Calu3 (cell line): Measurements from ENCODE around the gene LRRC8E. TPM values are rescaled to one million over a fixed set of nuclear protein-coding genes. Genes with fewer than 3 reads are reported as not detected.

Source experiments
- BruUV-seq: library from RNA; stranded (reverse); fragments of 400-500 nt; replicated peaks from 2 replicates; lab custom pipeline; 2021; lab: Mats Ljungman, UMichigan
- CTCF ChIA-PET: fragments of 300-600 bp; sonication (Branson Sonifier 250); formaldehyde crosslinking; loops from one replicate; lab custom pipeline; 2022; ENCODE audit warnings: antibody characterized with exemption; lab: Charles Lee
- DNase-seq: peaks from one replicate; pipeline ENCODE4 v3.0.0; 2022
- H3K27ac Mint-ChIP-seq: one replicate; pipeline ENCODE4 v1.8.0; 2022; ENCODE audit warnings: mixed read lengths; ENCODE audit not compliant: unreplicated experiment
- H3K27me3 Mint-ChIP-seq: one replicate; pipeline ENCODE4 v1.8.0; 2022; ENCODE audit warnings: mixed read lengths; ENCODE audit not compliant: unreplicated experiment
- H3K36me3 Mint-ChIP-seq: one replicate; pipeline ENCODE4 v1.8.0; 2022; ENCODE audit warnings: mild to moderate bottlenecking, moderate library complexity, mixed read lengths; ENCODE audit not compliant: insufficient read depth, unreplicated experiment
- H3K4me1 Mint-ChIP-seq: one replicate; pipeline ENCODE4 v1.8.0; 2022; ENCODE audit warnings: mild to moderate bottlenecking, low read depth, mixed read lengths; ENCODE audit not compliant: unreplicated experiment
- H3K4me3 Mint-ChIP-seq: one replicate; pipeline ENCODE4 v1.8.0; 2022; ENCODE audit warnings: mild to moderate bottlenecking, low read depth, moderate library complexity, mixed read lengths; ENCODE audit not compliant: unreplicated experiment
- H3K9me3 Mint-ChIP-seq: one replicate; pipeline ENCODE4 v1.8.0; 2022; ENCODE audit warnings: low read depth, mixed read lengths; ENCODE audit not compliant: unreplicated experiment
- intact Hi-C: fragments of 100-400 bp; cut with micrococcal nuclease; formaldehyde crosslinking; loops from one replicate; pipeline ENCODE4 v1.10.0; 2022; ENCODE audit not compliant: unreplicated experiment
- total RNA-seq: library from RNA; stranded (reverse); gene quantifications from 2 replicates; pipeline ENCODE4 v1.2.3, GENCODE V29; 2022
- TF ChIP-seq, protein P1 (sequence below): fragments of 200-600 bp; IDR thresholded peaks from one replicate; pipeline ENCODE4 v1.8.0; 2022; ENCODE audit warnings: antibody characterized with exemption; ENCODE audit not compliant: unreplicated experiment

The LRRC8E gene
- total RNA-seq, 1 experiment from 2014 or later: 8.0 TPM

DNA sequence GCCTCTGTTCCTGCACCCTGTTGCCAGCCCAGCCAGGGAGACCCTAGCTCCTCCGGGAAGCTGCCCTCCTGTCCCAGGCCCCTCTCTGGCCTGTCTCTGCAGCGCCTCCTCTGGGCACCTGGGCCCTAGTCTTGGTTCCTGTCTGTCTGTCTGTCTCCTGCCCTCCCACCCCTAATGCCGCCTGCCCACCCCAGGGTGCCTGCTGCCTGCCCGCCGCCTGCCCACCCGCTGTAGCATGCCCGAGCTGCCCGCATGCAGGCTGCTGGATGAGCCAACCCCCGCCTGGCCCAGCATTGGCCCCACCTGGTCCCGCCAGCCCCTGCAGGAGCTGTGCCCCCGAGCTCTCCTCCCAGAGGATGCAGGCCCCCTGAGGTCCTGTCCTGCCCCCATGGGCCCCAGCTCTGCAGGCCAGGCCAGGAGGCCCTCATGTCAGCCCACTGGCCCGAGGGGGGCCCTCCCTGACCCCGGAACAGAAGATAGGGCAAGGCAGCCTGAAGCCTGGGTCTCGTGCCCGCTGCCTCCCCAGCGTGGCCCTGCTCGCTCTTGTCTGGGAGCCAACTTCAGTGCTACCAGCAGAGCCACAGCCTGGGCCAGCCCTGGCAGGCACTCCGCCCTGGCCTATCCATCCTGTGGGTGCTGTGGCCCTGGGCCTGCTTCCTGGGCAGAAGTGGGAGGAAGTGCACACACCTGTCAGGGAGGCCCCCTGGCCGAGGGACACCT lies 20.6 kb downstream of the LRRC8E start:
- no peak overlapping the region for H3K4me3 Mint-ChIP-seq
- CTCF ChIA-PET: interaction anchor here (0.7 kb wide), 1 partner anchor 240 kb away, joined by 3 read pairs; no protein-coding TSS in a partner anchor
- no peaks in the 10 kb centered on the region for H3K27me3 Mint-ChIP-seq
- BruUV-seq: no TSS peak
- no peak overlapping the region for H3K27ac Mint-ChIP-seq
- TF ChIP-seq, protein P1, sequence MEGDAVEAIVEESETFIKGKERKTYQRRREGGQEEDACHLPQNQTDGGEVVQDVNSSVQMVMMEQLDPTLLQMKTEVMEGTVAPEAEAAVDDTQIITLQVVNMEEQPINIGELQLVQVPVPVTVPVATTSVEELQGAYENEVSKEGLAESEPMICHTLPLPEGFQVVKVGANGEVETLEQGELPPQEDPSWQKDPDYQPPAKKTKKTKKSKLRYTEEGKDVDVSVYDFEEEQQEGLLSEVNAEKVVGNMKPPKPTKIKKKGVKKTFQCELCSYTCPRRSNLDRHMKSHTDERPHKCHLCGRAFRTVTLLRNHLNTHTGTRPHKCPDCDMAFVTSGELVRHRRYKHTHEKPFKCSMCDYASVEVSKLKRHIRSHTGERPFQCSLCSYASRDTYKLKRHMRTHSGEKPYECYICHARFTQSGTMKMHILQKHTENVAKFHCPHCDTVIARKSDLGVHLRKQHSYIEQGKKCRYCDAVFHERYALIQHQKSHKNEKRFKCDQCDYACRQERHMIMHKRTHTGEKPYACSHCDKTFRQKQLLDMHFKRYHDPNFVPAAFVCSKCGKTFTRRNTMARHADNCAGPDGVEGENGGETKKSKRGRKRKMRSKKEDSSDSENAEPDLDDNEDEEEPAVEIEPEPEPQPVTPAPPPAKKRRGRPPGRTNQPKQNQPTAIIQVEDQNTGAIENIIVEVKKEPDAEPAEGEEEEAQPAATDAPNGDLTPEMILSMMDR: no peak
- H3K36me3 Mint-ChIP-seq: peaks cover 41% of the 10 kb centered on the region
- no peak for DNase-seq
- H3K4me1 Mint-ChIP-seq: peaks cover 16% of the 10 kb centered on the region
- intact Hi-C loops: no loop called here
- H3K9me3 Mint-ChIP-seq: no peaks in the 10 kb centered on the region

DNA sequence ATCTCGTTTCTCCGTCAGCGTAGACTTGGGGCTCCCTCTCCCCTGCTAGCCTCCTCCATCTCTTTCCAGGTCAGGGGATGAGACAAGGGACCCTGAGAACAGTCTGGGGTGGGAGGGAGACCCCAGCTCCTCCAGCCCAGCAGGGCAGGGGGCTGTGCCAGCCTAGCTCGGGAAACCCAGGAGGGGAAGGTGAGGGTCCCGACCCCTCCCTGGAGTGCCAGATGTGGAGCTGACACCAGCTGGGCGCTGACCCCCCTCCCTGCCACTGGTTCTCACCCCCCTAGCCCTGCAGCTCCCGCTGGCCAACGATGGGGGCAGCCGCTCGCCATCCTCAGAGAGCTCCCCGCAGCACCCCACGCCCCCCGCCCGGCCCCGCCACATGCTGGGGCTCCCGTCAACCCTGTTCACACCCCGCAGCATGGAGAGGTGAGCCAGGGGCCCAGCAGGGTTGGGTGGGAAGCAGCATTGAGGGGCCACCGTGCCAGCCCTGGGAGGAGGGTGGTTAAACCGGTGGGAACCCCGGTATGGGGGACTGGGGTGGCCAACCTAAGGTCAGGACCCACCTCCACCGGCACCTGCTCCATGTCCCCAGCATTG lies 21.3 kb downstream of the LRRC8E start:
- no peak overlapping the region for H3K4me3 Mint-ChIP-seq
- CTCF ChIA-PET: no interaction called here
- H3K36me3 Mint-ChIP-seq: peaks cover 40% of the 10 kb centered on the region
- TF ChIP-seq, protein P1: no peak
- no peaks in the 10 kb centered on the region for H3K9me3 Mint-ChIP-seq
- intact Hi-C loops: no loop called here
- peaks cover 15% of the 10 kb centered on the region for H3K4me1 Mint-ChIP-seq
- no TSS peak for BruUV-seq
- no peaks in the 10 kb centered on the region for H3K27me3 Mint-ChIP-seq
- H3K27ac Mint-ChIP-seq: no peak overlapping the region
- DNase-seq: no peak

DNA sequence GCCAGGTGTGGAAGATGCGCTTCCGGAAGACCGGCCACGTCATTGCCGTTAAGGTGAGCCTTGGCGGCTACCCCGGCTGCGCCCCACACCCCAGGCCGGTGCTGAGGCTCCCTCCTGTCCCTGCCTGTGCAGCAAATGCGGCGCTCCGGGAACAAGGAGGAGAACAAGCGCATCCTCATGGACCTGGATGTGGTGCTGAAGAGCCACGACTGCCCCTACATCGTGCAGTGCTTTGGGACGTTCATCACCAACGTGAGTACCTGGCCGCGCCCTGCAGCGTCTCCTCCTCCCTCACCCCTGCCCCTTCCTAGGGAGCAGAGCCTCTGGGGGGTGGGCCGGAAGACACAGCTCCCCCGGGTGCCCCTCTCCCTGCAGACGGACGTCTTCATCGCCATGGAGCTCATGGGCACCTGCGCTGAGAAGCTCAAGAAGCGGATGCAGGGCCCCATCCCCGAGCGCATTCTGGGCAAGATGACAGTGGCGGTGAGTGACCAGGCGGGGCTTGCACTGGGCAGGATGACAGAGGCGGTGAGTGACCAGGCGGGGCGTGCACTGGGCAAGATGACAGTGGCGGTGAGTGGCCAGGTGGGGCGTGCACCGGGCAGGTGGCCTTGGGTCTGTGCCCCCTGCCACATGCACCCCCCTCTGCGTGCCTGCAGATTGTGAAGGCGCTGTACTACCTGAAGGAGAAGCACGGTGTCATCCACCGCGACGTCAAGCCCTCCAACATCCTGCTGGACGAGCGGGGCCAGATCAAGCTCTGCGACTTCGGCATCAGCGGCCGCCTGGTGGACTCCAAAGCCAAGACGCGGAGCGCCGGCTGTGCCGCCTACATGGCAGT lies 22.2 kb downstream of the LRRC8E start:
- DNase-seq: no peak
- Mint-ChIP-seq H3K4me1 (peaks cover 5% of the 10 kb centered on the region), H3K27me3 (no peaks in the 10 kb centered on the region), H3K4me3 (no peak overlapping the region), H3K9me3 (no peaks in the 10 kb centered on the region), H3K27ac (no peak overlapping the region), H3K36me3 (peaks cover 35% of the 10 kb centered on the region)
- intact Hi-C loops: no loop called here
- TF ChIP-seq, protein P1: no peak
- BruUV-seq: no TSS peak
- CTCF ChIA-PET: no interaction called here

DNA sequence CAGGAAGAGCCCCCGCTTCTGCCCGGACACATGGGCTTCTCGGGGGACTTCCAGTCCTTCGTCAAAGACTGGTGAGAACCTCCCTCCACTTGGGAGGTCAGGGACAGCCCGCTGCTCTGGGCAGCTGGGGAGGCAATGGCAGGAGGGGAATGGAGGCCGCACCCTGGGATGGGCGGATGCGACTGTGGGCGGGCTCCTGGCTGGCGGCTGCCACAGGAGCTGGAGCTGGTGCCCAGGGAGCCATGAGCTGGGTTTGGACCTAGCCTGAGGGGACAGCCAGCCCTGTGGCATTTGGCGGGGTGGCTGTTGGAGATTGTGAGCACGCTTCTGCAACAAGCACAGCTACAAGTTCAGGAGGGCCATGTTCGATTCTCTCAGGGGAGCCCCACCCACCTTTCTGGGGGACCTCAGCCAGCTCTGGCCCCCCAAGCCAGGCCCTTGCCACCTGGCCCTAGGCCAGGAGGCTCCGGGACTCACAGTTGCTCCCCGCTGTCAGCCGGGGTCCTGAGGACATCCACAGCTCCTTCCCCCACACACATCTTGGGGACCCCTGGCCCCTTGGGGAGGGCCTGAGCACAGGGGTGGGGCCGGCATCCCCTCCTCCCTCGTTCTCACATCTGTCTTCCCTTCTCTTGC lies 23.3 kb downstream of the LRRC8E start:
- CTCF ChIA-PET: no interaction called here
- Mint-ChIP-seq H3K27ac (no peak overlapping the region), H3K9me3 (no peaks in the 10 kb centered on the region), H3K4me3 (no peak overlapping the region), H3K27me3 (no peaks in the 10 kb centered on the region), H3K4me1 (no peaks in the 10 kb centered on the region), H3K36me3 (peaks cover 26% of the 10 kb centered on the region)
- TF ChIP-seq, protein P1: no peak
- DNase-seq: no peak
- no TSS peak for BruUV-seq
- intact Hi-C loops: no loop called here
